Right renal pelvis (tissue), 4 donors: ENCODE results near the gene DBET. TPM values are rescaled to one million over a fixed set of nuclear protein-coding genes. Genes with fewer than 3 reads are reported as not detected.
A peak's percentile ranks its signal among the peaks of the same experiment; 100 is the strongest.
"Not testable (repeated sequence)": the region's sequence is repeated elsewhere in the genome, so short reads cannot be mapped to it uniquely, and the experiment has no call there.

Source experiments
- DNase-seq, 4 donors: peaks; one replicate each; pipeline ENCODE4 v3.0.0-alpha.2; 2013; ENCODE audit warnings: low read depth in 4 of 4, low spot score in 3 of 4, missing footprints in 1 of 4
- polyA plus RNA-seq, 4 donors: library from polyadenylated mRNA; unstranded; fragments of 120-200 nt; gene quantifications; one replicate each; pipeline ENCODE4 v1.2.1, GENCODE V29; 2013; ENCODE audit not compliant: insufficient read length in 4 of 4

DBET gene
- not detected for polyA plus RNA-seq

DNA sequence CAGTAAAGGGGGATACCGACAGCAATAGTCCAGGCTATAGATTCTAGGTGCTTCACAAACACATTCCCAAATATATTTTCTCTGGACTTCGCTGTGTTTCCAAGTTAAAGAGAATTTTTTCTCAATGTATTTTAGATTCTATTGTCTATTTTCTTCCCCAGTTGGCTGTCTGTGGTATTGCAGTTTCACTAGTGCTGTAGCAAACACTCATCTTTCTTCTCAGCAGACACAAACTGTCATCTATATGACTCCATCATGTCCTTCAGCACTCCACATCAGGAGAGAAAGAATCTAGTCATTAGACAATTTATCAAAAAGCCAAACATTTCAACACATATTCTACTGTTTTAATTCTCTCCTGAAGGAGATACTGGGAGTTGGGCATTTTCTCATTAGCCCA lies at the start of gene DBET:
TSS of gene DBET (plus strand) at position 161 of the 400 bp plus-strand sequence.
- DNase-seq = not testable (repeated sequence)

DNA sequence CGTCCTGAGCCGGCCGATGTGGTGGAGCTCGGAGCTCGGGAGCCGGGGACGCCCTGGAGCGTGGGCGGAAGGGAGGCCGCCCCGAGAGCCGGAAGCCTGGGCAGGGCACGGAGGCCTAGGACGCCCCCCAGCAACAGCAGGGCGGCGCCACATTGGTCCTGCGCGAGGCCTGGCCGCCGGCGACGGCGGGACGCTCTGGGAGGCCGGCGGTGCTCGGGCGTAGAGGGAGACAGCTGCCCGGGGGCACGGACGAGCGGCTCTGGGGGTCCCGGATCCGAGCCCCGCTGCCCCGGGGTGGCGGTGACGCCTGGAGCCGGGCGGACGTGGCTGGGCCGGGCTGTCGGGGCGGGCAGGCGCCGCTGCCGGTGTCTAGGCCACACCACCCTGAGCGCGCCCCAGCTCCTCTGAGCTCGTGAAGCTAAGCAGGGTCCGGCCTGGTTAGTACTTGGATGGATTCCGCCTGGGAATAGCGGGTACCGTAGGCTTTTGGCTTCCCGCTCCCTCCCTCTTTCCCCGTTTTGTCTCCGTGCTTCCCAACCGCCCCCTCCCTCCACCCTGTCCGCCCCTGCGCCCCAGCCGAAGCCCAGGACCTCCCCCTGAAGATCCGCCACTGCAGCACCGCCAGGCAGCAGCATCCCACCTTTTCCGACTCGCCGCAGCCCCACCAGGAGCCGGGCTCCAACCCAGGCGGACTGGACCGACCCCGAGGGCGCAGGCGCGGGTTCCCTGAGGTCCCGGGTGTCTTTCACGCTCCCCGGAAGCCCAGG lies 49.3 kb upstream of the DBET start:
- DNase-seq = peak in 1 of 4 donors; percentile 16

DNA sequence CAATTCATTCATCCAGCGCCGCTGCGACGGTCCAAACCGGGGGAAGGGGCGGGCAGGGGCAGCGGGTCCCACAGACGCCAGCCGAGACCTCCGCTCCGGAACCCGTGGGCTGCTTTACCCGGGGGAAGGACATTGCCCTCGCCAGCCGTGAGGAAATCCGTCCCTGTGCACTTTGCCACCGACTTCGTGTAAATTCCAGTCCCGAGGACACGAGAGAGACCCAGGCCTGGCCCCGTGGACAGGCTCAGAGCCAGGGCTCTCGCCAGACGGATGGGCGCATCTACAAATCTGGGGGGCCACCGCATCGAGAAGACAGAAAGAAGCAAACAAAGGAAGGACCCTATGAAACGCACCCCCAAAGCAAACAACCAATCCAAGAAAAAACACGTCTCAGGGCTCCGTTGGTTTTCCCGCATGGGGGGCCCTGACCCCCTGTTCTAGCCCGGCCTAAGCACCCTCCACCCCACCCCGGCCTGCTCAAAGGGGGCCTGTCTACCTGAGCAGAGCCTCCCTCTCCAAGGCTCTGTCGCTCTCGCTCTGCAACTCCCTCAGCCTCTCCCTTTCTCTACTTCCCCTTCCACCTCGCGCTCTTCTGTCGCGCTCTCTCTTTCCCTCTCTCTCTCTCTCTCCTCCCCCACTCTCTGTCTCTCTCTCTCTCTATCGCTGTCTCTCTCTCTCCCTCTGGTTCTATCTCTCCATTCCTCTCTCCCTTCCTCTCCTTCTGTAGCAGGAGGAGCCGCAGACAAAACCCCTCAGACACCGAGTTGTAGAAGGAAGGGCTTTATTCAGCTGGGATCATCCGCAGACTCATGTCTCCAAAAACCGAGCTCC lies 48.5 kb upstream of the DBET start:
- no peak for DNase-seq

- DNase-seq = no peak
Measured at GRCh38 chr4:190016369-190017289, 47.7 kb upstream of the DBET start.

DNA sequence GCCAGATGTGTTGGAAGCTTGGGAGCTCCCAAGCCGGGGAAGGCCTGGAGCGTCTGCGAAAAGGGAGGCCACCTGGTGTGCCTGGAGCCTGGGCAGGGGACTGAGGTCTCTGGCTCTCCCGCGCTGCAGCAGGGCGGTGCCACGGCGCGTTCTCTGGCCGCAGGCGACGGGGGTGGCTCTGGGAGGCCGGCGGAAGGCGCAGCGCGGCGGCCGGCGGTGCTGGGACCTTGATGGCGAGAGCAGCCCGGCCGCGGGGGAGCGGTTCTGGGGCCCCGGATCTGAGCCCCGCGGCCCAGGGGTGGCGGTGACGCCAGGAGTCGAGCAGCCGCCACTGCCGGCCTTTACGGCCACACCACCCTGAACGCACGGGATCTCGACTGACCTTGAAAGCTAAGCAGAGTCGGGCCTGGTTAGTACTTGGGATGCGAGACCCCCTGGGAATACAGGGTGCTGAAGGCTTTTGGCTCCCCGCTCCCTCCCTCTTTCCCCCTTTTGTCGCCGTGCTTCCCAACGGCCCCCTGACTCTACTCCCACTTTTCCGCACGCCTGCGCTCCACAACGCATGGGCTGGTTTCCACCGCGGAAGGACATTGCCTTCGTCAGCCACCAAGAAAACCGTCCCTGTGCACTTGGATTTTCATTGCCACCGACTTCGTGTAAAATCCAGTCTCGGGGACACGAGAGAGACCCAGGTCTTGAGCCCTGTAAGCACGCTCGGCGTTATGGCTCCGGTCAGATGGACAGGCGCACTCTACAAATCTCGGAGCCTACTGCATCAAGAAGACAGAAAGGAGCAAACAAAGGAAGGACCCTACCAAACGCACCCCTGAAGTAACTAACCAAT lies 46.7 kb upstream of the DBET start:
- no peak for DNase-seq

- no peak for DNase-seq
Measured at GRCh38 chr4:190018201-190018920, 45.9 kb upstream of the DBET start.

DNA sequence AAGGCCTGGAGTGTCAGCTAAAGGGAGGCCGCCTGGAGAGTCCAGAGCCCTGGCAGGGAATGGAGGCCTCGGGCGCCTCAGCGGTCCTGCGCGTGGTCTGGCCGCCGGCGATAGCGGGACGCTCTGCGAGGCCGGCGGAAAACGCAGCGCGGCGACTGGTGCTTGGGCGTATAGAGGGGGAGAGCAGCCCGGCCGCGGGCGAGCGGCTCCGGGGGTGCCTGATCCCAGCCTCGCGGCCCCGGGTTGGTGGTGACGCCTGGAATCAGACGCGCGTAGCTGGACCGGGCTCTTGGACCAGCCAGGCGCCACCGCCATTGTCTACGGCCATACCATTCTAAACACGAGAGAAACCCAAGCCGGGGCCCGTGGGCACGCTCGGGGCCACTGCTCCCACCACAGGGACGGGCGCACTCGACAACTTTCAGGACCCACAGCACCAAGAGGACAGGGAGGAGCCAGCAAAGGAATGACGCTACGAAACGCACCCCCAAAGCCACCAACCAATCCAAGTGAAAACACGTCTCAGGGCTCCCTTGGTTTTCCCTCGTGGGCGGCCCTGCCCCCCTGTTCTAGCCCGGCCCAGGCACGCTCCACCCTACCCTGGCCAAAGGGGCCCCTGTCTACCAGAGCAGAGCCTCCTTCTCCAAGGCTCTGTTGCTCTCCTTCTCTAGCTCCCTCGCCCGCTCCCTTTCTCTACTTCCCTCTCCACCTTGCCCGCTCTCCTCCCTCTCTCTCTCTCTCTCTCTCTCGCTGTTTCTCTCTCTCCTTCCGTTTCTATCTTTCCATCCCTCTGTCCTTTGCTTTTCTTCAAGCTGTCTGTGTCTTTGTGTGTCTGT lies 45.1 kb upstream of the DBET start:
- DNase-seq = no peak

- DNase-seq = not testable (repeated sequence)
Measured at GRCh38 chr4:190019859-190020463, 44.3 kb upstream of the DBET start.

DNA sequence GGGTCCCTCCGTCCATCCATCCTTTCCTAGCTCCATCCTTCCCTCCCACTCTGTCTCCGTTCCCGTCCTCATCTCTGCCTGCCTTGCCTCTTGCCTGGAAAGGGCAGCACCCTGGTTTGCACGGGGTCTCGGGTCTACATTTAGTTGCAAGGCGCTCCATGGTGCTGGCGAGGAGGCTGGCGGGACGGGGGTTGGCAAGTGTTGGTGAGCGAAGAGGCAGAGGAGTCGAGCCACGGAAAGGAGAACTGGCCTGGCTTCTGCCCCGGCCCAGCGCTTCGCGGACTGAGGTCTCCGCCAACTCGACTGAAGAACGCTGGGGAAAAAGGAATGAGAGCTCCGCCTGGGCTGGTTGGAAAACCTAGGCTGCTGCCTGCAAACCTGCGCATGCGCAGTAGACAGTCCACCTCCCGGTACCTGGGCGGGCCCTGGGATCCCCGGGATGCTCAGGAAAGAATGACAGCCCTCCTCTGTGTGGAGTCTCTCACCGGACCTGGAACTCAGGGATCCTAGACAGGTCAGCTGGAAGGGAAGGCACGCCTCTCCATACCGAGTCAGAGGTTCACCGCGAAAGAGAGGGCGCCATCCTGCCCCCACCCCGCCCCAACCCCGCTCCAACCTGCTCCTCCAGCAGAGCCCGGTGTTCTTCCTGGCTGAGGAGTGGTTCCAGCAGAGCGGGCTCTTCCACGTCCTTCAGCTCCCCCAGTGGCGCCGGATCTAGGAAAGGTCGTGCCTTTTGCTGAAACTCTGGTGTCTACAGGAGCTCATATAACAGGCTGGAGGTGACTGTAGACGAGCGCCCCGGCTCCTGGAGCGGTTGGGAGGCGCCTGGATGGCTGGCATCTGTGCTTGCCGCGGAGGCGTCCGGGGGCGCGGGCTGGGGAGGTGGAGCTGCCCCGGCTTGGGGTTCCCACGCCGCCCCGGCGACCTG lies 43.2 kb upstream of the DBET start:
- no peak for DNase-seq

DNA sequence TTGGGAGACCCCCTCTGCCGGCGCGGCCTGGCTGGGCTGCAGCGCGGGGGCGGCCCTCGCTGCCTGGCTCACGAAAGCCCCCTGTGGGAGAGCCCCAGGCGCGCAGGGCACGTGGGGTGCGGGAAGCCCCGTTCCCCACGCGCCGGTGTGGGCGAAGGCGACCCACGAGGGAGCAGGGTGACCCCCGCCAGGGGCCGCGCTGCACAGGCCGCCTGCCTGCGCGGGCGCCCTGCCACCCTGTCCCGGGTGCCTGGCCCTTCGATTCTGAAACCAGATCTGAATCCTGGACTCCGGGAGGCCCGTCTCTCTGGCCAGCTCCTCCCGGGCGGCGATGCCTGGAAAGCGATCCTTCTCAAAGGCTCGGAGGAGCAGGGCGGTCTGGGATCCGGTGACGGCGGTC lies 42.3 kb upstream of the DBET start:
- not testable (repeated sequence) for DNase-seq

DNA sequence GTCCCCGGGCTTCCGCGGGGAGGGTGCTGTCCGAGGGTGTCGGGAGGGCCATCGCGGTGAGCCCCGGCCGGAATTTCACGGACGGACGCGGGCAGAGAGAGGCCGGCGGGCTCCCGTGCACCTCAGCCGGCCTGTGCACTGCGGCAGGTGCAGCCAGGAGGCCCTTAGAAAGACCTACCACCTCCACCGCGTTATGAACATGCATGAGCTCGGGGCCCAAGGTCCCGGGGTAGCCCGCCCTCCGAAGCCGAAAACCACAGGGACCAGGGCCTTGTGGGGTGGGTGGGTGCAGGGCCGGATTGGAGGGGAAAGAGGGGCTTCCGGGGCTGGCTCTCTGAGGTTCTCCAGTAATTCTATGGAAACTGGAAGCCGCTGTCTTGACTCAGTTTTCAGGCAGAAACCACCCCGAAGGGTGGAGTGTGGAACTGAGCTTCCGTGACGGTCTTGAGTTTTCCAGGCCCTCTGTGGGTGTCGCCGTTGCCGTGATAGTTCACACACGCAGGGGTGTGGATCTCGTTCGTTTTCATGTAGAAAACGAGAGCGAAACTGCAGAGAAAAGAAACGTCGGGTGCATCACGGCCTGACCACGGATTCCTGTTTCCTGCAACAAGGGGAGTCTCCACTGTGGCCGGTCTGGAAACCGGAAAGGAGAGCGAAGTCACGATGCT lies 41.6 kb upstream of the DBET start:
- DNase-seq = not testable (repeated sequence)

GRCh38 chr4:190027156-190027555 lies 37.1 kb upstream of the DBET start, which contains the start of gene FRG2:
Gene FRG2 (minus strand): TSS chr4:190027256. CDS start chr4:190027204, 52 bp downstream.
- not testable (repeated sequence) for DNase-seq

- not testable (repeated sequence) for DNase-seq
Measured at GRCh38 chr4:190031264-190031663, 33.0 kb upstream of the DBET start.

DNA sequence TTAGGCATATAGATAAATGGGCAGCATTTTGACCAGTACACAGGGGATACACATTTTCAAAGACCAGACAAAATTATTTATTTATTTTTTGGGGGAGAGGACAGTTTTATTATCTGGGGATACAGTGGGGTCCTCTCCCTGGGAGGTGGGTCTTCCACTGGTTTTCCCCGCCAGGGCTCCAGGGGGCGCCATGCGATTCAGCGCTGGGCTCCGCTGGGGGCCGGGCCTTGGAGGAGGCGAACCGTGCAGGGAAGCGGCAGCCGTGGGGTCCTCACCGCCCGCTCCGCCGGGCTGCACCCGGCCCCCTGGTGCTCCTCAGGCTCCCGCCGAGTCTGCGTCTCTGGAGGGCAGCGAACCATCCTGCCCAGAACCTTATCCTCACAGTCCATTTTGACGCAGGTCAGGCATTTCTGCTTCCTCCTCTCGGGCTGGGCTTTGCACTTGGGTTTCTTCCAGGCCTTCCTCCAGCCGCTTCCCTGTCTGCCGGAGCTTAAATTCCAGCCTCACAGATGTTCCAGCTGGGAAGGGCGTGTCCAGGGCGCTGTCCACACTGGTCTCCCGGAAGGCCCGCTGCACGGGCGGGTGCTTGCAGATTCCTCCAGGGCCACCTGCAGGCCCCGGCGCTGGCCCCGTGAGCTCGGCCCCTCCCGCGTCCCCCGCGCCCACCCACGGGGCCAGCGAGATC lies 26.5 kb upstream of the DBET start:
- DNase-seq = not testable (repeated sequence)

- DNase-seq = not testable (repeated sequence)
Measured at GRCh38 chr4:190040873-190041272, 23.4 kb upstream of the DBET start.
